SK-N-SH (cell line): ENCODE data around the gene RABAC1. TPM values are rescaled to one million over a fixed set of nuclear protein-coding genes. Genes with fewer than 3 reads are reported as not detected.
A peak's percentile ranks its signal among the peaks of the same experiment; 100 is the strongest.

Experiments
- CTCF ChIA-PET: fragments of 300-600, 350-600 bp; formaldehyde crosslinking; extraction: SDS; loops from one replicate; lab custom pipeline; 2021; lab: Yijun Ruan, JAX
- POLR2A ChIA-PET: fragments of 350-600 bp; sonication (Branson Sonifier 250); formaldehyde crosslinking; extraction: SDS; loops from one replicate; lab custom pipeline; 2020; ENCODE audit warnings: antibody characterized with exemption, inconsistent platforms; lab: Yijun Ruan, JAX
- DNase-seq: peaks from one replicate; pipeline ENCODE4 v3.0.0; 2012
- H2AFZ ChIP-seq: fragments of 200-600 bp; sonication (generic); 2 replicates; pipeline ENCODE4 v1.8.1; 2016; ENCODE audit warnings: antibody characterized with exemption, mild to moderate bottlenecking, low read depth
- H3F3A ChIP-seq: fragments of 200-600 bp; sonication (generic); replicated peaks from 2 replicates; pipeline ENCODE3; 2016; ENCODE audit warnings: antibody characterized with exemption, mild to moderate bottlenecking; ENCODE audit not compliant: insufficient read depth
- H3K27ac ChIP-seq, 2 experiments: fragments of 200-500 bp in 1 of 2; fragments of 200-600 bp in 1 of 2; sonication (Bioruptor generic) in 1 of 2; sonication (generic), shearing (Covaris generic) in 1 of 2; 2 replicates each; pipeline versions ENCODE4 v1.5.1 to v1.6.1; 2014 to 2016; ENCODE audit warnings: low read depth in 2 of 2, inconsistent platforms in 1 of 2, low read length in 1 of 2, mild to moderate bottlenecking in 1 of 2, mixed read lengths in 1 of 2
- H3K27me3 ChIP-seq: fragments of 200-600 bp; sonication (generic), shearing (Covaris generic); 2 replicates; pipeline ENCODE4 v1.6.1; 2016; ENCODE audit warnings: mixed run types; ENCODE audit not compliant: insufficient read depth
- H3K36me3 ChIP-seq, 2 experiments: fragments of 200-500 bp in 1 of 2; fragments of 200-600 bp in 1 of 2; sonication (Bioruptor generic) in 1 of 2; sonication (generic) in 1 of 2; replicated peaks in 1 of 2; 2 replicates each; pipeline versions ENCODE3 to v1.5.1; 2014 to 2016; ENCODE audit warnings: low read length in 1 of 2, mild to moderate bottlenecking in 1 of 2; ENCODE audit not compliant: insufficient read depth in 2 of 2, control insufficient read depth in 1 of 2
- H3K4me1 ChIP-seq, 2 experiments: fragments of 200-500 bp in 1 of 2; fragments of 200-600 bp in 1 of 2; sonication (Bioruptor generic) in 1 of 2; sonication (generic), shearing (Covaris generic) in 1 of 2; 2 replicates each; pipeline versions ENCODE4 v1.5.1 to v1.6.1; 2014 to 2016; ENCODE audit warnings: low read depth in 1 of 2, low read length in 1 of 2, mixed run types in 1 of 2; ENCODE audit not compliant: insufficient read depth in 2 of 2, control insufficient read depth in 1 of 2
- H3K4me2 ChIP-seq: fragments of 200-600 bp; sonication (generic), shearing (Covaris generic); 2 replicates; pipeline ENCODE4 v1.6.1; 2017; ENCODE audit warnings: mixed run types
- H3K4me3 ChIP-seq, 2 experiments: fragments of 200-500 bp in 1 of 2; fragments of 200-600 bp in 1 of 2; sonication (Bioruptor generic) in 1 of 2; sonication (generic), shearing (Covaris generic) in 1 of 2; 2 replicates each; pipeline versions ENCODE4 v1.5.1 to v1.8.1; 2014 to 2016; ENCODE audit warnings: low read depth in 2 of 2, inconsistent platforms in 1 of 2, low read length in 1 of 2, mild to moderate bottlenecking in 1 of 2, mixed read lengths in 1 of 2, moderate library complexity in 1 of 2
- H3K79me2 ChIP-seq: fragments of 200-600 bp; sonication (generic); 2 replicates; pipeline ENCODE4 v1.8.1; 2017; ENCODE audit warnings: mild to moderate bottlenecking; ENCODE audit not compliant: insufficient read depth
- H3K9ac ChIP-seq: fragments of 200-600 bp; sonication (generic); 2 replicates; pipeline ENCODE4 v1.6.1; 2017; ENCODE audit warnings: mixed run types
- H3K9me2 ChIP-seq: fragments of 200-600 bp; sonication (generic); 2 replicates; pipeline ENCODE4 v1.6.1; 2017; ENCODE audit warnings: mixed run types
- H3K9me3 ChIP-seq: fragments of 200-600 bp; sonication (generic); 2 replicates; pipeline ENCODE4 v1.6.1; 2017; ENCODE audit warnings: mixed run types, mild to moderate bottlenecking, moderate library complexity
- H4K20me1 ChIP-seq: fragments of 200-600 bp; sonication (generic); 2 replicates; pipeline ENCODE4 v1.6.1; 2017; ENCODE audit warnings: mild to moderate bottlenecking, mixed run types; ENCODE audit not compliant: insufficient read depth
- EP300 ChIP-seq, 2 experiments: IDR thresholded peaks; 2 replicates each; pipeline versions ENCODE4 v1.4.0 to v1.6.1; 2012; ENCODE audit warnings: borderline replicate concordance in 1 of 2, low read depth in 1 of 2, low read length in 1 of 2
- MEF2A ChIP-seq: IDR thresholded peaks from 2 replicates; pipeline ENCODE4 v1.4.0; 2012; ENCODE audit warnings: low read depth, borderline replicate concordance
- MXI1 ChIP-seq: IDR thresholded peaks from 2 replicates; pipeline ENCODE4 v1.6.1; 2012; ENCODE audit warnings: mild to moderate bottlenecking, low read depth, low read length, improper control_type of control experiment
- NRF1 ChIP-seq: IDR thresholded peaks from 2 replicates; pipeline ENCODE4 v1.6.1; 2012; ENCODE audit warnings: low read depth, mild to moderate bottlenecking, low read length
- POLR2AphosphoS5 ChIP-seq: IDR thresholded peaks from 2 replicates; pipeline ENCODE4 v1.6.1; 2012; ENCODE audit warnings: low read depth, low read length
- RCOR1 ChIP-seq: fragments of 150-350 bp; IDR thresholded peaks from 2 replicates; pipeline ENCODE4 v1.6.1; 2017; ENCODE audit warnings: antibody characterized with exemption, low read length
- RFX5 ChIP-seq: IDR thresholded peaks from 2 replicates; pipeline ENCODE4 v1.6.1; 2012; ENCODE audit warnings: mild to moderate bottlenecking, improper control_type of control experiment, low read length
- SIN3A ChIP-seq: IDR thresholded peaks from 2 replicates; pipeline ENCODE4 v1.6.1; 2012; ENCODE audit warnings: low read depth, mild to moderate bottlenecking, low read length, moderate library complexity, borderline replicate concordance
- SMC3 ChIP-seq: IDR thresholded peaks from 2 replicates; pipeline ENCODE4 v1.6.1; 2012; ENCODE audit warnings: low read depth, low read length, improper control_type of control experiment
- TAF1 ChIP-seq: IDR thresholded peaks from 2 replicates; pipeline ENCODE4 v1.6.1; 2012; ENCODE audit warnings: low read depth, mild to moderate bottlenecking, low read length, moderate library complexity, borderline replicate concordance
- TCF12 ChIP-seq: IDR thresholded peaks from 2 replicates; pipeline ENCODE4 v1.4.0; 2012
- TEAD4 ChIP-seq: IDR thresholded peaks from 2 replicates; pipeline ENCODE4 v1.4.0; 2012; ENCODE audit warnings: mild to moderate bottlenecking, borderline replicate concordance; ENCODE audit not compliant: insufficient read depth
- YY1 ChIP-seq: IDR thresholded peaks from 2 replicates; pipeline ENCODE4 v1.4.0; 2012; ENCODE audit warnings: low read depth, mild to moderate bottlenecking
- WGBS: methylation state at CpG from one replicate; pipeline ENCODE4 v1.1.6; 2017; ENCODE audit warnings: low lambda C conversion rate; 5-methylcytosine and 5-hydroxymethylcytosine counted together
- polyA plus RNA-seq, 3 experiments: library from polyadenylated mRNA; depleted of rRNA; stranded (reverse); fragments of >200 nt; gene quantifications; 2 replicates each; pipeline ENCODE4 v1.2.3, GENCODE V29; 2012
- TF ChIP-seq, protein P1 (sequence below): IDR thresholded peaks from 2 replicates; pipeline ENCODE4 v1.4.0; 2012; ENCODE audit warnings: low read depth
- TF ChIP-seq, protein P2 (sequence below): IDR thresholded peaks from 2 replicates; pipeline ENCODE4 v1.4.0; 2012; ENCODE audit warnings: low read depth, borderline replicate concordance
- TF ChIP-seq, protein P3 (sequence below): IDR thresholded peaks from 2 replicates; pipeline ENCODE4 v1.4.0; 2012; ENCODE audit warnings: low read depth, borderline replicate concordance
- TF ChIP-seq, protein P4 (sequence below): IDR thresholded peaks from 2 replicates; pipeline ENCODE4 v1.6.1; 2012; ENCODE audit warnings: mild to moderate bottlenecking, low read depth, low read length, moderate library complexity
- TF ChIP-seq, protein P5 (sequence below): fragments of 200-600 bp; sonication (generic); IDR thresholded peaks from 2 replicates; pipeline ENCODE4 v1.6.1; 2017; ENCODE audit warnings: antibody characterized with exemption, mild to moderate bottlenecking, moderate library complexity
- TF ChIP-seq, protein P6 (sequence below): fragments of 150-350 bp; IDR thresholded peaks from 2 replicates; pipeline ENCODE4 v1.6.1; 2016; ENCODE audit warnings: mild to moderate bottlenecking, low read depth, low read length
- TF ChIP-seq, protein P7 (sequence below): fragments of 150-350 bp; IDR thresholded peaks from 2 replicates; pipeline ENCODE4 v1.6.1; 2017; ENCODE audit warnings: antibody characterized with exemption, low read length, low read depth, borderline replicate concordance

The RABAC1 gene
- polyA plus RNA-seq, 1 of the 3 experiments (the other 2 are of a cell fraction): 287 TPM

DNA sequence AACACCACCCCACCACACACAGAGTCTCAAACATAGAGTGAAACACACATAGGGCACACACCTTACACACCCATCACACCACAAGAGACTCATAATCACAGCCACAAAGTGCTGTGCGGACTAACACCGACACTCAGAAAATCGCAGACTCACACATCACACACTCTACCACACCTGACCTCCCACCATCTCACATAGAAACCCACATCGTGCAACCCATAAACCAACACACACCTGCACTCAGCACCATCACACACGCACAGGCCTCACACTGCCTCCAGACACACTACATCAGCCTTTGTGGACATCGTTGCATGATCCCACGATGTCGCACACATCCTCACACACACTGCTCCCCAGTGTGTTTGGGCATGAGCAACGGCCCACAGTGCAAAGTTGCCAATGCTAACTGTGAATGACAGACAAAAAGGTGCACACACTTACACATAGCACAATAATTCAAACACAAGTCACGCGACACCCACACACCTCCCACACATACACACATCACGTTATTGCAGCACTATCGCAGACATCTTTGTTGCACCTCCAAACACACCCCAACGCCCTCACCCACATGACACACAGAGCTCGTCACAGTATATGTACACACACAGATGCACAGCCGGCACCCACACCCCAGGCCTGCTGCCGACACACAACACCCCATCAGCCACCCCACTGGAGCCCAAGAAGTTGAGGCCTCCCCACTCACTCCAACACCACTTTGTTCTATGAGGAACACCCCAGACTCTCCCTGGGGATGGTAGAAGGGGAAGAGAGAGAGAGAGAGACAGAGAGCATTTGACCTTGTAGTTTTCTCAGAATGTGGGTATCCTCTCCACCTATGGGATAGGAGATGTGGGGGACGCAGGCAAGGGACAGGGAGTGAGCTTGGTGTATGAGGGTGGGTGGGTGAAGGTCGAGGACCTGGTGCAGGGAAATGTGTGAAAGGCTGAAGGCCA lies 36.2 kb upstream of the RABAC1 start:
- no peaks in the 10 kb centered on the region for H3K9me3 ChIP-seq
- no peak for TF ChIP-seq POLR2AphosphoS5
- TF ChIP-seq, protein P1, sequence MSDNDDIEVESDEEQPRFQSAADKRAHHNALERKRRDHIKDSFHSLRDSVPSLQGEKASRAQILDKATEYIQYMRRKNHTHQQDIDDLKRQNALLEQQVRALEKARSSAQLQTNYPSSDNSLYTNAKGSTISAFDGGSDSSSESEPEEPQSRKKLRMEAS: no peak
- TF ChIP-seq SMC3: no peak
- TF ChIP-seq, protein P2, sequence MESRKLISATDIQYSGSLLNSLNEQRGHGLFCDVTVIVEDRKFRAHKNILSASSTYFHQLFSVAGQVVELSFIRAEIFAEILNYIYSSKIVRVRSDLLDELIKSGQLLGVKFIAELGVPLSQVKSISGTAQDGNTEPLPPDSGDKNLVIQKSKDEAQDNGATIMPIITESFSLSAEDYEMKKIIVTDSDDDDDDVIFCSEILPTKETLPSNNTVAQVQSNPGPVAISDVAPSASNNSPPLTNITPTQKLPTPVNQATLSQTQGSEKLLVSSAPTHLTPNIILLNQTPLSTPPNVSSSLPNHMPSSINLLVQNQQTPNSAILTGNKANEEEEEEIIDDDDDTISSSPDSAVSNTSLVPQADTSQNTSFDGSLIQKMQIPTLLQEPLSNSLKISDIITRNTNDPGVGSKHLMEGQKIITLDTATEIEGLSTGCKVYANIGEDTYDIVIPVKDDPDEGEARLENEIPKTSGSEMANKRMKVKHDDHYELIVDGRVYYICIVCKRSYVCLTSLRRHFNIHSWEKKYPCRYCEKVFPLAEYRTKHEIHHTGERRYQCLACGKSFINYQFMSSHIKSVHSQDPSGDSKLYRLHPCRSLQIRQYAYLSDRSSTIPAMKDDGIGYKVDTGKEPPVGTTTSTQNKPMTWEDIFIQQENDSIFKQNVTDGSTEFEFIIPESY: no peak
- TF ChIP-seq, protein P3, sequence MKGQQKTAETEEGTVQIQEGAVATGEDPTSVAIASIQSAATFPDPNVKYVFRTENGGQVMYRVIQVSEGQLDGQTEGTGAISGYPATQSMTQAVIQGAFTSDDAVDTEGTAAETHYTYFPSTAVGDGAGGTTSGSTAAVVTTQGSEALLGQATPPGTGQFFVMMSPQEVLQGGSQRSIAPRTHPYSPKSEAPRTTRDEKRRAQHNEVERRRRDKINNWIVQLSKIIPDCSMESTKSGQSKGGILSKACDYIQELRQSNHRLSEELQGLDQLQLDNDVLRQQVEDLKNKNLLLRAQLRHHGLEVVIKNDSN: no peak
- no peak for TF ChIP-seq MEF2A
- TF ChIP-seq SIN3A: no peak
- no peak for TF ChIP-seq RFX5
- no peak for TF ChIP-seq TAF1
- no peak for TF ChIP-seq MXI1
- TF ChIP-seq YY1: no peak
- TF ChIP-seq, protein P4, sequence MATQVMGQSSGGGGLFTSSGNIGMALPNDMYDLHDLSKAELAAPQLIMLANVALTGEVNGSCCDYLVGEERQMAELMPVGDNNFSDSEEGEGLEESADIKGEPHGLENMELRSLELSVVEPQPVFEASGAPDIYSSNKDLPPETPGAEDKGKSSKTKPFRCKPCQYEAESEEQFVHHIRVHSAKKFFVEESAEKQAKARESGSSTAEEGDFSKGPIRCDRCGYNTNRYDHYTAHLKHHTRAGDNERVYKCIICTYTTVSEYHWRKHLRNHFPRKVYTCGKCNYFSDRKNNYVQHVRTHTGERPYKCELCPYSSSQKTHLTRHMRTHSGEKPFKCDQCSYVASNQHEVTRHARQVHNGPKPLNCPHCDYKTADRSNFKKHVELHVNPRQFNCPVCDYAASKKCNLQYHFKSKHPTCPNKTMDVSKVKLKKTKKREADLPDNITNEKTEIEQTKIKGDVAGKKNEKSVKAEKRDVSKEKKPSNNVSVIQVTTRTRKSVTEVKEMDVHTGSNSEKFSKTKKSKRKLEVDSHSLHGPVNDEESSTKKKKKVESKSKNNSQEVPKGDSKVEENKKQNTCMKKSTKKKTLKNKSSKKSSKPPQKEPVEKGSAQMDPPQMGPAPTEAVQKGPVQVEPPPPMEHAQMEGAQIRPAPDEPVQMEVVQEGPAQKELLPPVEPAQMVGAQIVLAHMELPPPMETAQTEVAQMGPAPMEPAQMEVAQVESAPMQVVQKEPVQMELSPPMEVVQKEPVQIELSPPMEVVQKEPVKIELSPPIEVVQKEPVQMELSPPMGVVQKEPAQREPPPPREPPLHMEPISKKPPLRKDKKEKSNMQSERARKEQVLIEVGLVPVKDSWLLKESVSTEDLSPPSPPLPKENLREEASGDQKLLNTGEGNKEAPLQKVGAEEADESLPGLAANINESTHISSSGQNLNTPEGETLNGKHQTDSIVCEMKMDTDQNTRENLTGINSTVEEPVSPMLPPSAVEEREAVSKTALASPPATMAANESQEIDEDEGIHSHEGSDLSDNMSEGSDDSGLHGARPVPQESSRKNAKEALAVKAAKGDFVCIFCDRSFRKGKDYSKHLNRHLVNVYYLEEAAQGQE: no peak
- TF ChIP-seq TEAD4: no peak
- TF ChIP-seq RCOR1: no peak
- TF ChIP-seq EP300 (IDR thresholded peaks at IDR 0.05; ENCODE audit: borderline replicate concordance in 1 of 2, low read depth in 1 of 2, low read length in 1 of 2): no peak
- no peak for TF ChIP-seq TCF12
- TF ChIP-seq, protein P5, sequence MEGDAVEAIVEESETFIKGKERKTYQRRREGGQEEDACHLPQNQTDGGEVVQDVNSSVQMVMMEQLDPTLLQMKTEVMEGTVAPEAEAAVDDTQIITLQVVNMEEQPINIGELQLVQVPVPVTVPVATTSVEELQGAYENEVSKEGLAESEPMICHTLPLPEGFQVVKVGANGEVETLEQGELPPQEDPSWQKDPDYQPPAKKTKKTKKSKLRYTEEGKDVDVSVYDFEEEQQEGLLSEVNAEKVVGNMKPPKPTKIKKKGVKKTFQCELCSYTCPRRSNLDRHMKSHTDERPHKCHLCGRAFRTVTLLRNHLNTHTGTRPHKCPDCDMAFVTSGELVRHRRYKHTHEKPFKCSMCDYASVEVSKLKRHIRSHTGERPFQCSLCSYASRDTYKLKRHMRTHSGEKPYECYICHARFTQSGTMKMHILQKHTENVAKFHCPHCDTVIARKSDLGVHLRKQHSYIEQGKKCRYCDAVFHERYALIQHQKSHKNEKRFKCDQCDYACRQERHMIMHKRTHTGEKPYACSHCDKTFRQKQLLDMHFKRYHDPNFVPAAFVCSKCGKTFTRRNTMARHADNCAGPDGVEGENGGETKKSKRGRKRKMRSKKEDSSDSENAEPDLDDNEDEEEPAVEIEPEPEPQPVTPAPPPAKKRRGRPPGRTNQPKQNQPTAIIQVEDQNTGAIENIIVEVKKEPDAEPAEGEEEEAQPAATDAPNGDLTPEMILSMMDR: no peak
- no peak for TF ChIP-seq NRF1
- TF ChIP-seq, protein P6, sequence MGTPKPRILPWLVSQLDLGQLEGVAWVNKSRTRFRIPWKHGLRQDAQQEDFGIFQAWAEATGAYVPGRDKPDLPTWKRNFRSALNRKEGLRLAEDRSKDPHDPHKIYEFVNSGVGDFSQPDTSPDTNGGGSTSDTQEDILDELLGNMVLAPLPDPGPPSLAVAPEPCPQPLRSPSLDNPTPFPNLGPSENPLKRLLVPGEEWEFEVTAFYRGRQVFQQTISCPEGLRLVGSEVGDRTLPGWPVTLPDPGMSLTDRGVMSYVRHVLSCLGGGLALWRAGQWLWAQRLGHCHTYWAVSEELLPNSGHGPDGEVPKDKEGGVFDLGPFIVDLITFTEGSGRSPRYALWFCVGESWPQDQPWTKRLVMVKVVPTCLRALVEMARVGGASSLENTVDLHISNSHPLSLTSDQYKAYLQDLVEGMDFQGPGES: no peak
- TF ChIP-seq, protein P7, sequence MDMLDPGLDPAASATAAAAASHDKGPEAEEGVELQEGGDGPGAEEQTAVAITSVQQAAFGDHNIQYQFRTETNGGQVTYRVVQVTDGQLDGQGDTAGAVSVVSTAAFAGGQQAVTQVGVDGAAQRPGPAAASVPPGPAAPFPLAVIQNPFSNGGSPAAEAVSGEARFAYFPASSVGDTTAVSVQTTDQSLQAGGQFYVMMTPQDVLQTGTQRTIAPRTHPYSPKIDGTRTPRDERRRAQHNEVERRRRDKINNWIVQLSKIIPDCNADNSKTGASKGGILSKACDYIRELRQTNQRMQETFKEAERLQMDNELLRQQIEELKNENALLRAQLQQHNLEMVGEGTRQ: no peak
- H3K36me3 ChIP-seq: no peaks in the 10 kb centered on the region
- no peak overlapping the region for H2AFZ ChIP-seq
- H3F3A ChIP-seq: no peaks in the 10 kb centered on the region
- H3K4me1 ChIP-seq: peaks cover 0 to 62% of the 10 kb centered on the region in 2 experiments; a peak in 1 of 4 replicates
- CTCF ChIA-PET: interaction anchor here (0.8 to 1.8 kb wide), 4 partner anchors 28 to 43 kb away, joined by 3 to 7 read pairs (median 4); no protein-coding TSS in a partner anchor
- H3K27ac ChIP-seq: peak overlapping the region in 1 of 2 experiments; percentile 98; a peak in 2 of 4 replicates
- H3K4me3 ChIP-seq: no peak overlapping the region
- no peaks in the 10 kb centered on the region for H4K20me1 ChIP-seq
- POLR2A ChIA-PET: interaction anchor here (0.5 to 2.6 kb wide), 6 partner anchors 10 to 1375 kb away, joined by 3 to 10 read pairs (median 3); partner anchors contain the start of genes PRR19 and RABAC1
- H3K9me2 ChIP-seq: no peaks in the 10 kb centered on the region
- DNase-seq: no peak
- H3K79me2 ChIP-seq: no peaks in the 10 kb centered on the region
- WGBS: 69% methylated on average over 19 of the region's 19 CpGs
- H3K27me3 ChIP-seq: peaks cover 36% of the 10 kb centered on the region
- H3K4me2 ChIP-seq: no peak overlapping the region
- H3K9ac ChIP-seq: no peak overlapping the region
